Esophagus muscularis mucosa (tissue), 4 donors: ENCODE measurements around the gene DCDC2C.

Experiments
- EP300 ChIP-seq: sonication (generic); formaldehyde crosslinking; IDR thresholded peaks from one replicate; pipeline ENCODE4 v1.6.1; 2017; ENCODE audit warnings: antibody characterized with exemption
- POLR2A ChIP-seq: fragments of 450-650 bp; IDR thresholded peaks from one replicate; pipeline ENCODE4 v1.6.1; 2017; ENCODE audit warnings: antibody characterized with exemption, moderate library complexity, mild to moderate bottlenecking, low read depth
- POLR2AphosphoS5 ChIP-seq, 2 donors: sonication (generic); formaldehyde crosslinking; IDR thresholded peaks; one replicate each; pipeline ENCODE4 v1.6.1; 2017; ENCODE audit warnings: antibody characterized with exemption in 2 of 2
- TF ChIP-seq, protein P1 (sequence below), 3 experiments: fragments of 200-600 bp in 2 of 3; fragments of 450-650 bp in 1 of 3; sonication (generic) in 2 of 3; IDR thresholded peaks; one replicate each; pipeline ENCODE4 v1.5.1; 2017 to 2019; ENCODE audit warnings: antibody characterized with exemption in 3 of 3, mild to moderate bottlenecking in 2 of 3, moderate library complexity in 1 of 3

- TF ChIP-seq POLR2A (no peak), POLR2AphosphoS5 (IDR thresholded peaks at IDR 0.05) (no peak), EP300 (no peak)
- TF ChIP-seq, protein P1, sequence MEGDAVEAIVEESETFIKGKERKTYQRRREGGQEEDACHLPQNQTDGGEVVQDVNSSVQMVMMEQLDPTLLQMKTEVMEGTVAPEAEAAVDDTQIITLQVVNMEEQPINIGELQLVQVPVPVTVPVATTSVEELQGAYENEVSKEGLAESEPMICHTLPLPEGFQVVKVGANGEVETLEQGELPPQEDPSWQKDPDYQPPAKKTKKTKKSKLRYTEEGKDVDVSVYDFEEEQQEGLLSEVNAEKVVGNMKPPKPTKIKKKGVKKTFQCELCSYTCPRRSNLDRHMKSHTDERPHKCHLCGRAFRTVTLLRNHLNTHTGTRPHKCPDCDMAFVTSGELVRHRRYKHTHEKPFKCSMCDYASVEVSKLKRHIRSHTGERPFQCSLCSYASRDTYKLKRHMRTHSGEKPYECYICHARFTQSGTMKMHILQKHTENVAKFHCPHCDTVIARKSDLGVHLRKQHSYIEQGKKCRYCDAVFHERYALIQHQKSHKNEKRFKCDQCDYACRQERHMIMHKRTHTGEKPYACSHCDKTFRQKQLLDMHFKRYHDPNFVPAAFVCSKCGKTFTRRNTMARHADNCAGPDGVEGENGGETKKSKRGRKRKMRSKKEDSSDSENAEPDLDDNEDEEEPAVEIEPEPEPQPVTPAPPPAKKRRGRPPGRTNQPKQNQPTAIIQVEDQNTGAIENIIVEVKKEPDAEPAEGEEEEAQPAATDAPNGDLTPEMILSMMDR (IDR thresholded peaks at IDR 0.05): no peak
Measured at GRCh38 chr2:3742743-3743508, 39.6 kb downstream of the DCDC2C start.
